HG03135 (cell line): ENCODE results near the gene TCTN2.
A peak's percentile ranks its signal among the peaks of the same experiment; 100 is the strongest.

Source experiments
- ATAC-seq: cut with Tn5 transposase; IDR thresholded peaks from one replicate; pipeline ENCODE4 v1.9.1; 2021; ENCODE audit warnings: mild to moderate bottlenecking, moderate library complexity; ENCODE audit not compliant: unreplicated experiment

The TCTN2 gene

DNA sequence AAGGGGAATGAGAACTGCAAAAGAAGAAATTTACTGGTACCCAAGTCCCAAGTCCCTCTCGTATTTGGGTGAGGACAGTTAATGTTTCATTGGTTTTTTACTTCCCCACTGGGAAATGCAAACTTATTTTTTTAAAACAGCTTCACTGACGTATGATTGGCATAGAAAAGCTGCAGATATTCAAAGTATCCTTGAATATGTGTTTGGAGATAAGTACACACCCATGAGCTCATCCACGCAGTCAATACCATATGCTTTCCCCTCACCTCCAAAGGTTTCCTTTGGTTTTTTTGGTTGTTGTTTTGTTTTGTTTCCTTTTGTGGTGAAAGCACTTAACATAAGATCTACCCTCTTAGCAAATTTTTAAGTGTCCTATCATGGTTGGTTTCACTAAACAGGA lies 13.1 kb downstream of the TCTN2 start:
- no peak for ATAC-seq

DNA sequence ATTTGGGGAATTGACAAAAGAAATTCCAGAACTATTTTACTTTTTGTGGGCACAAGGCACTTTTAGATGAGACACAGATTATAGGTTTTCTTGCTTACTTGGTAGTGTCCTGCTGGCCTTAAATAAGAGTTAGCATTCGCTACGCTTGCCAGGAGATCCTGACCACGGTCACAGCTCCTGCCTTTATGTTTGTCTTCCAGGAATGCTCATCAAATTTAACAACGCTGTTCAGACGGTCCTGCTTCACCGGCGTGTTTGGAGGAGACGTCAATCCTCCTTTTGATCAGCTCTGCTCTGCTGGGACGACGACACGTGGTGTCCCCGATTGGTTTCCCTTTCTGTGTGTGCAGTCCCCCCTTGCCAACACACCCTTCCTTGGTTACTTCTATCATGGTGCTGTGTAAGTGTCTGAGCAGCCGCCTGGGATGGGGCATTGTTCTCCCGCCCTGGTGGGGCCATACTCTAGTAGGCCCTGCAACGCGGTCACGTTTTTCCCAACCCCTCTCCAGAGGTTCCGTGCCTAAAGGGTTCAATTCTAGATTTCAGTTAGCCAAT lies 15.8 kb downstream of the TCTN2 start:
- no peak for ATAC-seq

DNA sequence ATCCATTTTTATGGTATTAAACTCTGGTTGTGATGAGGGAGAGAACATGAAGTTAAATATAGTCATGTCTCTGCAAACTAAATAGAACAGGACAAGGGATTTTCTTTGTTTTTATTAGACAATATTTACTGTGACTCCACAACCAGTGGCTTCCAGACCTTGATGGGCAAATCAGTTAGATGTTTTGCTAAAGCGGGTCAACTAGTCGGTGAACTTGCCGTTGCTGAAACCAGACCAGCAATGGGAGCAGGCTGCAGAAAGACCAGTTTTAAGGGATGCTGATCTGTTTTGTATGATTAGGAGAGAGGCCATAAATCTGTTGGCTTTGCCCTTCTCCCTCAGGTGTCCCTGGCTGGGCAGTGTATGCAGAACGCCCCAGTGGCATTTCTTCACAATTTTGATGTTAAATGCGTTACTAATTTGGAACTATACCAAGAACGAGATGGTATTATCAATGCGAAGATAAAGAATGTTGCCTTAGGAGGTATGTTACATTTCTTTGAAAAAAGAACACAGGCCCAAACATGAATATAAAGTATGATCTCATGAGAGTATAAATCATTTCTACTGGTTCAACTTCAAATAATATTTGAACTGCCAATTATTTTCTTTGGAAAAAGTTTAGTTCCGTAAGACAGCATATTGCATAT lies 19.4 kb downstream of the TCTN2 start:
- no peak for ATAC-seq

DNA sequence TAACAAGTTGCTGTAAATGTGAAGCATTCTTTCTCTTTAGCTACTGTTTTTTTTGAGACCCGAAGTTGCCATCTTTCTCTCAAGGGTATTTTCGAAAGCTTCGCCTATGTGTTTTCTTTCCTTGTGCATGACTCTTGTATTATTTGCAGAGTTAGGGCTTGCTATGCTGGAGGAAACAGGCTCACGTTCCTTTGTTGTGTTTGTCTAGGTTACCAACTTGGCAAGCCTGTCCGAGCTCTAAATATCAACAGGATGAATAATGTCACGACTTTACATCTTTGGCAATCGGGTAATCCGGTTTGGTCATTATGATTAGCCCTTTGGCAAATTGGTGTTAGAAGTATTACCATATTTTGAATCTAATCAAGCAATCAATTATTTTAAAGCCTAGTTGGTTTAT lies 25.3 kb downstream of the TCTN2 start:
- no peak for ATAC-seq

DNA sequence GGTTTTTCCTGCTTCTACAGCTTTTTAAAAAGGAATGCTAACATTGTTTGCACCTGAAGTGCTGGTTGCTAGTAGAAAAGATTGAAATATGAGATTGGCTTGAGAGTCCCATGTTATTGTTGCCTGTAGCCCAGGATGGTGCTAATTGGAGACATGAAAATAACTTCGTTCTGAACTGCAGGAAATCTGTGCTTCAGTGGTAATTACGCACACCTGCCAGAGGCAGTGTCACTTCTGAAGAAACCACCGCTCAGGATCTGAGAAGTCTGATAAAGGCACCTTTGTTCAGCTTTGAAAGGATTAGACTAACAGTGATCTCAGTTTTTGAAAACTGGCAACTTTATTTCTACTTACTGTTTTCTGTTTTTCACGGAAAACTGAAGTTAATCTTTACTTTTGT lies 25.7 kb downstream of the TCTN2 start:
- no peak for ATAC-seq

DNA sequence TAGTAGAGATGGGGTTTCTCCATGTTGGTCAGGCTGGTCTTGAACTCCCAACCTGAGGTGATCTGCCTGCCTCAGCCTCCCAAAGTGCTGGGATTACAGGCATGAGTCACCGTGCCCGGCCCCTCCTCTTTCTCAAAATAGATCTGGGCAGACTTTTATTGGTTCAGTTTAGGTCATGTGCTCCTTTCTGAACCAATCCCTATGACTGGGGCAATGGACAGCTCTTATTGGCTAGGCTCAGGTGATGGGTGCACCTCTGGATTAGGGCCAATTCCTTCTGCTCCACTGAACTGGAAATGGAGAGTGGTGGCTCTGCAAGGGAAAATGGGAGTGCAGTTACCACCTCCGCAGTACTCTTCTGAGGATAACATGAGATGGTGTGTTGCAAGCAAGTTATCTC lies 35.0 kb downstream of the TCTN2 start:
- ATAC-seq: no peak

DNA sequence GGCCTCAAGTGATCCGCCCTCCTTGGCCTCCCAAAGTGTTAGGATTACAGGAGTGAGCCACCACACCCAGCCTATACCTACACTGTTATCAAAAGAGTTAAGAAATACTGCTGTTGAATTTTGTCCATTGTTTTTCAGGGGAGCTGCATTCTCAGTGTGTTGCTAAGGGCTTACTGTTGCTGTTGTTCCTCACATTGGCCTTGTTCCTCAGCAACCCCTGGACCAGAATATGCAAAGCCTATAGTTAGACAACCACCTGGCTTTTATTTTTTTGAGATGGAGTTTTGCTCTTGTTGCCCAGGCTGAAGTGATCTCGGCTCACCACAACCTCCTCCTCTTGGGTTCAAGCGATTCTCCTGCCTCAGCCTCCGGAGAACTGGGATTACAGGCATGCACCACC lies 36.6 kb downstream of the TCTN2 start:
- no peak for ATAC-seq

DNA sequence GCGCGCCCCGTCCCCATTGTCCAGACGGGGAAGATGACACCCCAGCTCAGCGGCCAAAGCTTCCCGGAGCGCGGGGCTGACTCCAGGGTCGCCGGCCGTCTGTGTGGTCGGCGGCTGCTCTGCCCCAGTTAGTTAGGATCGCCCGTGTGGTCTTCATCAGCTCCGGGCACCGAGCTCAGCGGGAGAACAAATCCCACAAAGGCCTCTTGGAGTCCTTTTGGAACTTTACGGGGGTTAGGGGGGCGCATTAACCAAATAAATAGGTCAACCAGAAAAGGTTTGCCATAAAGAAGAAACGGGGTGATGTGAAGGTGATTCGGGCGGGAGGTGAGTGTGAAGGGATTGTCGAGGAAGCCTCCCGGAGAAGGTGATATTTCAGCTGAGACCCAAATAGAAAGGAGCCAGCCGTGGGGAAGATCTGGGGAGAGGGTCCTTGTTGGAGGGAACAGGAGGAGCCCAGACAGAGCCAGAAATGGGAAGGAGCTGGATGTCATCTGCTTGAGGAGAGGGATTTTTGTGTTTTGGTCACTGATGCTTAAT lies 41.9 kb downstream of the TCTN2 start:
- ATAC-seq: no peak

DNA sequence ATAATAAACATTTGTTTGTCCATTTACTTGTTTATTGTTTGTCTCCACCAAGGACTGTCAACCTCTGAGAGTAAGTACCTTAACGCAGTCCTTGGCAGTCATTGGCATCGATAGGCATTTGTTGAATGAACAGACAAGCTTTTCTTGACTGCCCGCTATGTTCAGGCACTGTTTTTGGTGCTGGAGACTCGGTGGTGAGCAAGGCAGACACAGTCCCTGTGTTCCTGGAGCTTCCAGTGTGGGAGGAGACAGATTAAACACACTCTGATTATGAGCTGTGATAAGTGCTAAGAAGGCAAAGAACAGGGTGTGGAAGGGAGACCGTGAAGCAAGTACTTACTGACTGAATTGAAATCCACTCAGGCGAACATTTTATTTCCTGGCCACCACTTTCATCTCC lies 42.5 kb downstream of the TCTN2 start:
- no peak for ATAC-seq

DNA sequence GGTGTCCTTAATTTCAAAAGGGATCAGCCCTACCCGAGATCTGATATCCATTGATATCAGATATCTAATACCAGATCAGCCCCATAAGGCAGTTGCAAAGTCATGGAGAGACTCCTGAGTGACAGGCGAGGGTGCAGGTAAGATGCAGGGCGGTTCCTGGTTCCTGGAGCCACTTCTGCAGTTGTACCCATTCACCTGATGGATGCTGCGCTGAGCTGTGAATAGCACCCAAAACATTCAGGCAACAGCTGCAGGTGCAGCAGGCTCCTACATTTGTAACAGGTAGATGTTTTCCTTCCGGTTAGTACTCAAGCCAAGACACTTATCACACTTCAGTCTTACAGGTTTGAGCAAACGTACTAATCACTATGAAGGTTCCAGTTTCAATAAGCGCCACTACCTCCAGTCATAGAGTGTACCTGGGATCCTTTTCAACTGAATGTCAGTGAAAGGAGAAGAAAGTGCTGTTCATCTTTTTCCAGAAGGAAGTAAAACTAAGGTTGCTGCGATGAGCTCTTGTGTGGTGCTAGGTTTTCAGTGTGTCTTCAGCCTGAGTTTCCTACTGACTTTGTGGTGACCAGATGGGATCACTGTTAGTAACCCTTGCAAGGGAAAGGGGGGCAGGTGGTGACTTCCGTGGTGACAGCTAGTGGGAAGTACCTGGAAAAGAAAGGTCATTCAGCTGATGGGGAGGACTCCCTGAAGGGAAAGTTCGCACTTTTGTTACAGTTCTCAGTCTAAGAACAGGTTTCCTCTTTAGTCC lies 43.1 kb downstream of the TCTN2 start:
- peak; percentile 35 for ATAC-seq

DNA sequence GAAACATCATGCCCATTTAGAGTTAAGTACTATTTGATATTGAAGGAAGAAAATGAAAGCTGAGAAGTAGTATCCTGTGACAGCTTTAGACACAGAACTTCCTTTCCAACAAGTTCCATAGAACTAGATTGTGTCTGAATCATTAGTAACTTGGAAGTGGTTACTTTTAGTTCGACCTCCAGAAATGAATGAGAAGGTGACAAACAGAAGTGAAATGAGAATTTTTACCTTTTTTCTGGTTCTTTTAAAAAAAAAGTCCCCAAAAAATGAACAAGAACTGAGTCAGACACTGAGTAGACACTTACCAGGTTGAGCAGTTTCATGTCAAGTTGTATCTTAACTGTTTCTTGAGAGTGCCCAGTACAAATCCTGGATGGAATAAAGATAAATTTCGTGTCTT lies 44.3 kb downstream of the TCTN2 start:
- no peak for ATAC-seq

DNA sequence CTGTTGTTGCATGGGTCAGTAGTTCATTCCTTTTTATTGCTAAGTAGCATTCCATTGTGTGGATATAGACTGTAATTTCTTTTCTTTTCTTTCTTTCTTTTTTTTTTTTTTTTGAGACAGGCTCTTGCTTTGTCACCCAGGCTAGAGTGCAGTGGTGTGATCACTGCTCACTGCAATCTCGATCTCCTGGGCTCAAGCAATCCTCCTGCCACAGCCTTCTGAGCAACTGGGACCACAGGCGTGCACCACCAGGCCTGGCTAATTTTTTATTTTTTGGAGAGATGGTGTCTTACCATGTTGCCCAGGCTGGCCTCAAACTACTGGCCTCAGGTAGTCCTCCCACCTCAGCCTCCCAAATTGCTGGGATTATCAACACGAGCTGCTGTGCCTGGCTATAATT lies 46.4 kb downstream of the TCTN2 start:
- ATAC-seq: no peak

DNA sequence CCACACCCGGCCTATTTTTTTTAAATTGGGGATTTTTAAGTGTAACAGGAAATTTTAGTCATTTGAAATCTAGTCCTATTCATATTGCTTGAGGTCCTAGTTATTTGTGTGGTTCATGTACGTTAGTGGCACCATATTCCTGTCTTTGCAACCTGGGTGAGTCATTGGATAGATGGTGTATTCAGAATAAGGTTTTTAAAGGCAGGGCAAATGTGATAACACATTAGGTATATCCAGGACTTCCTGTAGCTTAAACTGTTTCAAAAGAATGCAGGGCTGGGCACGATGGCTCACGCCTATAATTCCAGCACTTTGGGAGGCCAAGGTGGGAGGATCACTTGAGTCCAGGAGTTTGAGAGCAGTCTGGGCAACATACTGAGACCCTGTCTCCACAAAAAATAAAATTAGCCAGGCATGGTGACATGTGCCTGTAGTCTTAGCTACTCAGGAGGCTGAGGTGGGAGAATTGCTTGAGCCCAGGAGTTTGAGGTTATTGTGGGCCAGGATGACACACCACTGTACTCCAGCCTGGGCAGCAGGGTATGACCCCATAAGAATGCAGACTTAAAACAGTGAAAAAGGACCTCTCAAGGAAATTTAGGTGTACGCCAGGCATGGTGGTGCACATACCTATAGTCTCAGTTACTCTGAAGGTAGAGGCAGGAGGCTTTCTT lies 49.4 kb downstream of the TCTN2 start:
- ATAC-seq: no peak

DNA sequence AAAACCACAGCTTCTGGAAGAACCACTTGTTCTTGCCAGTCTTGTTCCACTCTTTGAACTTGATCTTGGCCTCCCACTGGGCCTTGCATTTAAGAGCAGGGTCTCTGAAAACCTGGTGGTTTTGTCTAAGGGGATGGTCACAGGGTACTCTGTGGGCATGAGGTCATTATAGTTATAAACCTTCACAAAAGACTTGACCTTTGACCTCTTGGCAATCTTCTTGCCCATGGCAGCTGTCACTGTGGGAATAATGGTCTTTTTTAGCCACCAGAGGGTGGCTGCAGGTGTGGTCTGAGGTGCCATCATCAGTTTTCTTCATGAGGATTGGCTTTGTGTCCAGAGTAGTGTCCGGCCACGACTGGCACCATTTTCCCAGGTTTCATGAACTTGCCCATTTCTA lies 50.3 kb downstream of the TCTN2 start:
- no peak for ATAC-seq

DNA sequence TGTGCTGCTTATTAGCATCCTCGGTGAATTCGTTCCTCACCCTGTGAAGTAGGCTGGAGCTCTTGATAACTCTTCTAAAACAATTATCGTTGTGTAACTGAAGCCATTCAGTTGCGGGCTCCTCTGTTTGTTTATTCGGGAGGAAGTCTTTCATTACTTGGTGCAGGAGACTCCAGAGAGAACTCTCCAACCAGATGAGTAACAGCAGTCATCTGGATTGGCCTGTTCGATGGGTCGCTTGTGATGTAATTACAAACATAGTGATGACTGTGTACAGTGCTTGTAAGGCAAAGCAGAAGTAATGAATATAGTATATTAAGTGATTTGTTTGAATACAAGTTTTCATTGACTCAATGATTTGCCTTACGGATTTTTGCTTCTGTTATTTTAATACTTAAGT lies 52.1 kb downstream of the TCTN2 start:
- no peak for ATAC-seq

DNA sequence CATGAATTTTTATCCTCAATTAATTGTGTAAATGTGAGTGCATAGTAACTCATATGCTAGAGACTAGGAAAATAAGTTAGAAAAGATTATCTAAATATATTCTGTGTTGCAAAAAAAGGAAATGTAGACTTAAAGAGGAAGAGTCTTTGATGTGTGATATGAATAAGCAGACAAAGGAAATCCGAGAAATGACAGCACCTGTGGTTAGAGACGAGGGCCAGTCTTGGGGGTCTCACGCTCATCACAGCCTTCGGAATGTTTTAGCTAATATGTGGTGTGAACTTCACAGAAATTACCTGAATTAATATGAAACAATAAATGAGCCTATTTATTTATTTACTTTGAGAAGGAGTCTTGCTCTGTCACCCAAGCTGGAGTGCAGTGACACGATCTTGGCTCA lies 52.9 kb downstream of the TCTN2 start:
- peak; percentile 57 for ATAC-seq

DNA sequence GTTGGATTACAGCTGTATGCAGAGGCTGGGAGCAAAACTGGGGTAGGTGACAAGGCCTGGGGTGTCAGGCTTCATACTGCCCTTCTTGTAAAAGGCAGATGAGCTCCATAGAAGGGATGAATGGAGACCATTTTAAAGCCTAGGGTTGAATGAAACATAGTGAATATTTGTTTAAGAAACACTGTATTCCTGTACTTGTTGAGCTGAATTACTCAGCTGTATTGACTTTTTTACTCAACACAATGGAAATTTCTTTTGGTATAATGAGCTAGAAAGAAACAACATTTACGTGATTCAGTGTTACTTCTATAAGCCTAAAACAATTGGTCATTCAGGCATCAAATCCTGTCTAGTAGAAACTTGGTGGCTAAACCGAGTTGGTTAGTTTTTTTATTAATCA lies 55.3 kb downstream of the TCTN2 start:
- no peak for ATAC-seq

DNA sequence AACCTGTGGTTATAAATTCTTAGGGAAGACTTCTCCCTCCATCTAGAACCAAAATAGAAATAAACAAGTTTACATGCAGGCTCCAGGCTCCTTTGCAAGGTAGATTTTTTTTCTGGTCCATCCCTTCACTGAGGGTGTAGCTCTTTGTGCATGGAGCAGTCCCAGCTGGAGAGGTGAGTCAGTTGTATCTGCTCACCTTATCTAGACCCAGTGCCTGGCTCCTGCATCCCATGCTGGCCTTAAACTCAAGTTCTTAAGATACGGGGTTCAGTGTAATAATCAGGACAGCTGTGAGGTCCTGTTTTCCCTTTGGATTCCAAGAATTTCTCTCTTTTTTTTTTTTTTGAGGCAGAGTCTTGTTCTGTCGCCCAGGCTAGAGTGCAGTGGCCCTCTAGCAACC lies 56.0 kb downstream of the TCTN2 start:
- no peak for ATAC-seq

DNA sequence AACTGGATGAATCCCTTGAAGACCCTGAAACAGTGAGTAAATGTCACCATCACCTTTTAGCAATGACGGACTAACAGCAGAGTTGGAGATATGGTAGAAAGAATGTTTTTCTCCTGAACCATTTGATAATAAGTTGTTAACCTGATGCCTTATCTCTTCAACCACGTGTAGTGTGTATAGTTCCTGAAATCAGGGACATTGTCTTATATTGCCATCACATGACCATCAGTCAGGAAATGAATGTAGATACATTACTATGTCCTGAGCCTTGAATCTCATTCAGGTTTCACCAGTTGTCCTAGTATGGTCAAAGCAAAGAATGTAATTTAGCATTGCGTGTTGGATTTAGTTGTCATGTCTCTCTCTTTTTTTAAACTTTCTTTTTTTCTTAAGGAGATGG lies 57.0 kb downstream of the TCTN2 start:
- no peak for ATAC-seq

DNA sequence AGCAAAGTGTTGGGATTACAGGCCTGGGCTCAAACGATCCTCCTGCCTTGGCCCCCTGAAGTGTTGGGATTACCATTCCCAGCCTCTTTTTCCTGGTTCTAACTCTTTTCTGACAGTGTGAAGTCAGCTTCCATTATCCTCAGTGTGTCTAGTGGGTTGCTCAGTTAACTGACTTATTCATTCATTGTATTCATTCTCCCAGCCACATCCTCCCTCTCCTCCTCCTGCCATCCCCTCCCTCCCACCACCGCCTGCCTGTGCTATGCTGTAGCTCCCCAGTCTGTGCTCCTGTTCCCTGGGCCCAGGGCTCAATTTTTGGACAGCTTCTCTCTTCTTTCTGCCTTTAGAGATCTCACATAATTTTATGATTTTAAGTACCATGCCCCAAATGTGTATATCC lies 60.7 kb downstream of the TCTN2 start:
- ATAC-seq: no peak

DNA sequence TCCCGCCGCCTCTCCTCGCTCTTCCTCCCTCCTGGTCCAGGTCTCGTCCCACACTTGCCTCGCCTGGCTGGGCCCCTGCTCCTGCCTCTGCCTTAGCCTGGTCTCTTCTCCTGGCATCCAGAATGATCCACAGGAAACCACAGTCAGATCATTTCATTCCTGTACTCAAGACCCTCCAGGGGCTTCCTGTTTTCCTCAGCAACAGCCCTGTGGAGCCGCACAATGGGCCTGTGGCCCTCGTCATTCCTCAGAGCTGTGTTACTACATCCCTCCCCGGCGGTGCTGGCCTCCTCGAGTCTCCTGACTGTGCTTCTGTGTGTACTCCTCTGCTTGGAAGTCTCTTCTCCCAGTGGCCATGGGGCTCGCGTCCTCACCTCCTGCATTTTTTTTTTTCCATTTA lies 61.3 kb downstream of the TCTN2 start:
- no peak for ATAC-seq

DNA sequence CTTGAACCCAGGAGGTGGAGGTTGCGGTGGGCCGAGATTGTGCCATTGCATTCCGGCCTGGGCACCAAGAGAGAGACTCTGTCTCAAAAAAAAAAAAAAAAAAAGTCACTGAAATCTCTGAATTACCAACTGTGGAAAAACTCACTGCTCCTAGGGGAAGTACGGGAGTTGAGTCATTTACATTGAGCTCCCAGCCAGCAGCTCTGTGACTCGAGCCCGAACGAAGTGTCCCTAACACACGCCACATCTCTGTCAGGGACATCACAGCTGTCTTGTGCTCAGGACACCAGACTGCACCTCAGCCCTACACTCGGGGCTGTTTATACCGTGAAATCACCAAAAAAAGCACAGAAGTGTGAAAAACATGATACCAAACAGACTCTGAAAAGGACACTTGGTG lies 62.3 kb downstream of the TCTN2 start:
- no peak for ATAC-seq
